PC-3 (cell line): ENCODE measurements around the gene SGPL1.

Source experiments
- CTCF ChIP-seq: fragments of 300-600 bp; sonication (generic); conservative IDR thresholded peaks from 2 replicates; pipeline ENCODE4 v1.5.1; 2017; ENCODE audit warnings: antibody characterized with exemption, low read depth, mild to moderate bottlenecking, low read length
- EZH2 ChIP-seq: fragments of 300-600 bp; sonication (generic); IDR thresholded peaks from one replicate; pipeline ENCODE4 v1.6.1; 2017; ENCODE audit warnings: antibody characterized with exemption, mild to moderate bottlenecking, low read length; ENCODE audit not compliant: unreplicated experiment
- EZH2phosphoT487 ChIP-seq: fragments of 300-600 bp; sonication (generic); IDR thresholded peaks from 2 replicates; pipeline ENCODE4 v1.6.1; 2018; ENCODE audit warnings: mild to moderate bottlenecking, antibody characterized with exemption, low read length, borderline replicate concordance

GRCh38 chr10:70901276-70901878 is 85.6 kb downstream of the SGPL1 start:
- TF ChIP-seq CTCF (no peak), EZH2 (no peak), EZH2phosphoT487 (no peak)
